GM19351 (cell line): ENCODE results near the gene UNC13B.
"Not testable (repeated sequence)": the region's sequence is repeated elsewhere in the genome, so short reads cannot be mapped to it uniquely, and the experiment has no call there.

Experiments used
- ATAC-seq: cut with Tn5 transposase; IDR thresholded peaks from one replicate; pipeline ENCODE4 v1.9.1; 2021; ENCODE audit warnings: mild to moderate bottlenecking, moderate library complexity; ENCODE audit not compliant: unreplicated experiment

Gene UNC13B

DNA sequence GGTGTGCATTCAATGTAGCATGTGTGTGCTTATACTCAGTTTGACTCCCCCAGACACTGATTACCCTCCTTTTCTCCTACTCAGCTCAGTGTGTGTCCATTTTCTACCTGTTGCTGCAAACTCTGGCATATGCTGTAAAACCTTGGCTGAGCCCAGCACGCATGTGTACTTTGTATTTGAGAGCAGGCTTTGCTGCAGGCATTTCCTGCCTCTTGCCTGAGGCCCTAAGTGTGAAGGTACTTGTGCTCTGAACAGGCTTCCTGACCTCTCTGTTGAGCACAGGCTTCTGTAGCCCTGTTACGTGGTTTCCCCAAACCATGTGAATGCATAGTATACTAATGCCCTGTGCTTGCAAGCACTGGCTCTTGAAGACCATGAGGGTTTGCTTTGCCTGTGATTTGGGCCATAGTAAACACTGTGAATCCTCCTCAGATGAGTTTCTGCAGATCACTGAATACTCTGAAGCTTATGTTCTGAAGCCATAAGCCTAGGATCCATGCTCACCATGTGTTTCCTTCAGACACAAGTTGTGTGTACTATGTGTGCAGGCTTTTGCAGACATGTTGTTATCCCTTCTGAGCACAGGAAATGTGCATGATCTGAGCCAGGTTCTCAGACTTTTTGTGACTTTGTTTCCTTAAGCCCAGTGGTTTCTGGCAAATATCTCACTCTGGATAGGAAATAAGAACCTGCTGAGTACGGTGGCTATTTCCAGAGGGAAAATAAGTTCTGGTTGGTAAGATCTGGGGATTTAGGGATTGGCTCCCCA is 203.2 kb downstream of the UNC13B start:
- no peak for ATAC-seq

DNA sequence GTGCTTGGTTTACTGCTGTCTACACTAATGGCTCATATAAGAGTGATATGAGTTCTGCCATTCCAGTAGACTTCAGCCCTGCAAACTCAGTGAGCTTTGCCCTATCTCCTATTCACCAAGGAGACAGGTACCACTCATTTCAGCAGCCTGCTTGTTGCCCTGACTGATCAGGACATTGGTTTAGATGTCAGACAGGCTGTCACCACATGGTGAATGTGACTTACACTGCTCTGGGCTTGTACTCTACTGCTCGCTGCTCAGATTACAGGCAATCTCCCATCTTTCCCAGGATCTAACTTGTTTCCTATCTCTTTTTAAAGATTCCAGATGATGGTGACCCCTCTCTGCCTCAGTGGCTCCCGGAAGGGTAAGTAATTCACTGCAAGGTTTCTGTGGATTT is 204.8 kb downstream of the UNC13B start:
- ATAC-seq, result no peak

- no peak for ATAC-seq
These were observed 205.6 kb downstream of the UNC13B start for GRCh38 chr9:35367451-35367850.

DNA sequence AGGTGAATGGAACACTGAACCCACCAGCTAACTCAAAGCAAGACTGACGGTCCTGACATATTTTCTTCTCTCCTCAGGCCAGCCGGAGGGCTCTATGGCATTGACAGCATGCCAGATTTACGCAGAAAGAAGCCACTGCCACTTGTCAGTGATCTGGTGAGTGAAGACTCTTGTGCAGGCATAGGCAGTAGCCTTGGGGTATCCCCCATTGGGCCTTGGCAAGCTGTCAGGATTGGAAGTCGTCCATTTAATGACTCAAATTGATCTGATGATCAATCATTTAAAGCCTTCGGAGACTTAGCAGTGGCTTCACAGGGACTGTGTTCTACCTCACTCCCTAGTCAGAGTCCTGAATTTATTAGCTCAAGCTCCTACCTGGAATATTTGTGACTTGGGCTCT is 208.4 kb downstream of the UNC13B start:
- ATAC-seq, result no peak

DNA sequence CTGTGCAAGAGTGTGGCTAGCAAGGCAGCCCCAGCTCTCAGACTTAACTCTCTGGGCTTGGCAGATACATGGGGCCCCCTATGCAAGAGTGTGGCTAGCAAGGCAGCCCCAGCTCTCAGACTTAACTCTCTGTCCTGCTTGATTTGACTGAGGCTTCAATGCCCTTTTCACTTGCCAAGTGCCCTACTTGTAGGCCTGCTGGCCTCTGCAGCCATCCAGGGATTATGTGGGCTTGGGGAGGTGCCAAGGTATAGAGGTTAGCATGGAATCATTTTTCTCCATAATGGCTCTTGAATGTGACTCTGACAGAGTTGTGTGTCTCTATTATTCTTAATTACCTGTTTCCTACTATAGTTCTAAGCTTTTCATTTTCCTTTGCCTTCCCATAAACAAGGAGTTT is 212.6 kb downstream of the UNC13B start:
- ATAC-seq, result no peak

GRCh38 chr9:35374910-35375309 is 213.1 kb downstream of the UNC13B start:
- ATAC-seq, result no peak

DNA sequence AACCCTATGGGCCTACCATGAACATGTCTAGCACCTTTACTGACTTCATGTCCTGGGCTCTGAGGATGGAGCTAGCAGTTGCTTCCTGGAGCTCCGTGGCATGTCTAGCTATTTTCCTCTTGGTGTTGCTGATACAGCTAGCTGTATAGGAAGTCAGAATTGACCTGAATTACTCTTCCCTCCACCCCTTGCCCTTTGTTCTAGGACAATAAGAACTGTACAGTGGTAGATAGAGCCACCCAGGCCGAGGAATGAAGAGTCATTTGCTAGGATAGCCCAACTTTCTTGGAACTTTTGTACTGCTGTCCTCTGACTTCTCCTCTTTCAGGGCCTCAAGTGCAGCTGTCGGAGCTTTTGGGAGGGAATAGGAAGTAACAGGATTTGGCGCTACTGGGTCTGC is 218.2 kb downstream of the UNC13B start:
- no peak for ATAC-seq

DNA sequence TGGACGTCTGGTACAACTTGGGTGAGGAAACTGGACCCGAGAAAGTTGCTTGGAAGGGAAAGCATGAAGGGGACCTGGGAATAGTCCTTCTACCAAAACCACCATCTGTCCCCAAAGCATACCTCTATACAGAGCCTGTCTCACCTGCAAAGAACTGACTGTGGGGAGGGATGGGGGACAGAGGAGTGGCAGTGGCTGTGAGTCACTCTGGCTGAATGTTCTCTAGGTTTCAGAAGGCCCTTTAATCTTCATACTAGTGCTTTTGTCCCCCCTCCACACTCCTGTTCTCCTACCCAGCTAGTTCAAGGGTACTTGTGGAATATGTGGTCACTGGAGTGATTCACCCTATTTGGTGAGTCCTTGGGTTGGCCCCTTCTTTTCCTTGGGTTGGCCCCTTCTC is 218.8 kb downstream of the UNC13B start:
- no peak for ATAC-seq

DNA sequence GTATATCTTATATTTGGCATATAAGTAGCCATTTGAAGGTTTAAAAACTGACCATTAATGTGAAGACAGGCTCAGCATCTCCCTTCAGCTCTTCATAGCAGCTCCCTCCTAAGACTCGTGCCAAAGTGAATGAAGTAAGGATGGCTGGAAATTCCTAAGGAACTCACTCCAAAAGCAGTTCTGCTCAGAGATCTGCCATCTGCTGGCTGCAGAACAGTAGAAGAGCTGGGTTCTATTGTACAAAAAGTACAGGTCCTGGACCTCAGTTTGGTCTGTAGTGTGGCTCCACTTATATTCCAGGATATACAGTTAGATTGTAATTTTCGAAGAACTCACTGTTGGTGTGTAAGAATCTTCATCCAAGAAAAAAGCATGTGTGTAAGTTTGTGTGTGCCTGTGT is 223.2 kb downstream of the UNC13B start:
- ATAC-seq, result no peak

DNA sequence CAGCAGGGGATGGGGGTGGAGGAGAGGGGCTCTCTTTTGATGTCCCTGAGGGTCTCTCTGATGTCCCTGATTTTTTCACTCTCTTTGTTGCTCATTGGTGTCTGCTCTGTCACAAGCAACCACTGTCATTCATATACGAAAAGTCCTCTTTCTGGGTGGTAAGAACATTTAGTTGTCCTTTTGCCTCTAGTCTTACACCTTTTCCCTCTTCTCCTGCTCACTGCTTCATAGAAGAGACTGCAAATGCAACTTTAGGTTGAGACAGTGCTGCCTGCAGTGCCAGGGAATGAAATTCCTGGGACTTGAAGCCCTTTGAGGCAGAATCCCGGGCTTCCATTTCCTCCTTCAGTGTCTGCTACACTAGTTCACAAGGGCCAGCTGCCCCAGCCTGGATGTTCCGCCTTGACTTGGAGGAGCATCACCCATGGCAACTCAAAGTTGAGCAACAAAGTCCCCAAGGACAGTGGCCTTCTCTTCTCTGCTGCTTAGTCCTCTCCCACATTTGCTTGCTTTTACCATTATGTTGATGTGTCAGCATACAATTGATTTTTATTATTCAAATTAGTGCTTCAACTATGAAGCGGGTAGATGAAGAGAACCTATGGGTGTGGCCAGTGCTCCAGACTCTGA is 233.4 kb downstream of the UNC13B start:
- ATAC-seq, result no peak

DNA sequence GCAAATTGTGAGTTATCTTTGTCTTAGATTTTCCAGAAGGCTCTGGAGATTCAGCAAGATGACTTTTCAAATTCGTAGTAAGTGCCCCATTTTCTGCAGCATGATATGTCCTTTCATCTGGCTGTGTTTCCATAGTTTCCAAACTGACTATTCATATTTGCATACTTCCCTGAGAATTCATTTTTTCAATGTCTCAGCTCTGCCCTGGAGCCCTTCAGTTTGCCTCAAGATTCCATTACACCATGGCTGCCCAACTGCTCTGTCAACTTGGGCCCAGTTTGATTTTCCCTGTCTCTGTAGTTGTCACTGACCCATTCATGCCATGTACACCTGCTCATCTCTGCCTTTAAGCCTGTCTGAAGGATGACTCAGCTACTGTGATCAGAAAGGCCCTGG is 233.9 kb downstream of the UNC13B start:
- no peak for ATAC-seq

DNA sequence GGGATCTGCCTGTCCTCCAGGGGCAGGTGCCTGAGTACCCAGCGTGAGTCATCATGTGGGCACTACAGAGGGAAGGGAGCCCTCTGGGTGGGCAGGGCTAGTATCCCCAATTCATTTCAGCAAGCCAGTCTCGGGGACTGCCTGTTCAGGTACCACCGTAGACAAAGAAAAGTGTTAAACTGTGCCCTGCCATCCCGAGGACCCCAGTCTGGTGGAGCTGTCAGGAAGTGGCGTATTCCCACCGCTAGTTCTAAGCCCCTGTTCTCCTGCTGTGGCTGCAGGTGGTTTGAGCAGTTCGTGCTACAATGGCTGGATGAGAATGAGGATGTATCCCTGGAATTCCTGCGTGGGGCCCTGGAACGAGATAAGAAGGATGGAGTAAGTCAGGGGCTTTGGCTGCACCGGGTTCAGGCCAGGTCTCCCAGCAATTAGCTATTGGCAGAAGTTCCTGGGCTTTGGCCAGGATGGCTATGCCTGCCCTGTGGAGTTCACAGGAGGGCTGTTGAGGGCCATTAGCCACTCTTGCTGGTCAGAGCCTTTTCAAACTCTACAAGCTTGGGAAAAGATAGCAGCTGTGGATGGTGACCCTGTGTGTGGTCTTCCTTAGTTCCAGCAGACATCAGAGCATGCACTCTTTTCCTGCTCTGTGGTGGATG is 234.9 kb downstream of the UNC13B start:
- no peak for ATAC-seq

- no peak for ATAC-seq
These were observed 235.4 kb downstream of the UNC13B start for GRCh38 chr9:35397216-35397698.

GRCh38 chr9:35397923-35398322 is 236.1 kb downstream of the UNC13B start:
- ATAC-seq, result no peak

- no peak for ATAC-seq
These were observed 237.0 kb downstream of the UNC13B start for GRCh38 chr9:35398651-35399335.

DNA sequence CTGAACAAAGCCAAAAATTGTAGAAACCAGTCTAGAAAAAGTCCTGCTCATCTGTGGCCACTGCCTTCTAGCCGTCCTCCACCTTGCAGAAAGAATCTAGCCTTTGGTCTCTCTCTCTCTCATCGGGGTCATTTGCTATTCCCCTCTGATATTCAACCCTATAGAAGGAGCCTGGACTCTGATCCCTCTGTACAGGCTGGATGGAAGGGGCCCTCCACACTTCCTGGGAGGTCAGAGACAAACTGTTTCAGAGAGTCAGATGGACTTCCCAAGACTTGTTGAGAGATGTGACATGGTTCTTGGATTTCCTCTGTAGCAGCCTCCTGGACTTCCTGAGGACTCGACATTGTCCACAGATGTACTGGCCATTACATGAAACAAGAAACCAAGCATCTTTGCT is 243.1 kb downstream of the UNC13B start:
- no peak for ATAC-seq

- ATAC-seq, result no peak
These were observed 244.6 kb downstream of the UNC13B start for GRCh38 chr9:35406183-35406959.

GRCh38 chr9:35407846-35408245 is 246.0 kb downstream of the UNC13B start:
- no peak for ATAC-seq

- not testable (repeated sequence) for ATAC-seq
These were observed 247.6 kb downstream of the UNC13B start for GRCh38 chr9:35409434-35409833.

DNA sequence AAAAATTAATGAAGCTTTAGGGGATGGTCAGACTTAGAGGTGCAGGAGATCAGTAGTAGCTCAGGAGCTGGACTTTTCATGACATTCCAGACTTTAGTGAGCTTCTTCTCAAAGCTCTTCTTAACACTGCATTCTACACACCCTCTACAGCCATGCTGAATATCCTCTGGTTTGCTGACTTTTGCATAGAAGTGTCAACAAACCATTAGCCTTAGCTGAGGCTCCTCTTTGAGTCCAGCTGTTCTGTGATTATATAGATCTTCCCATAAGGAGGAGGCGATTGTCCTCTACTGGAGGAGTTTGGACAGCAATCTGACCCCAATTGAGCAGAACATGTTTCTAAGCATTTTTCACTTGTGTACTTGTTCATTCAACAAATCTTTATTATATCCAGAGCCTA is 253.1 kb downstream of the UNC13B start:
- ATAC-seq, result no peak
